HepG2 (cell line): ENCODE measurements around the gene RUNX3. TPM values are rescaled to one million over a fixed set of nuclear protein-coding genes. Genes with fewer than 3 reads are reported as not detected.
A peak's percentile ranks its signal among the peaks of the same experiment; 100 is the strongest.

Experiments used
- ATAC-seq: fragments of 200-7000 bp; cut with Tn5 transposase; 3 replicates; pipeline ENCODE4 v1.9.1; 2020; ENCODE audit warnings: mild to moderate bottlenecking, moderate library complexity
- Bru-seq: library from RNA; stranded (reverse); fragments of 400-500 nt; gene quantifications from one replicate; lab custom pipeline; 2021; lab: Mats Ljungman, UMichigan
- BruChase-seq, 2 experiments: library from RNA; stranded (reverse); fragments of 400-500 nt; gene quantifications; one replicate each; lab custom pipeline; 2021; lab: Mats Ljungman, UMichigan
- BruUV-seq: library from RNA; stranded (reverse); fragments of 400-500 nt; replicated peaks from 2 replicates; lab custom pipeline; 2021; lab: Mats Ljungman, UMichigan
- CTCF ChIA-PET: fragments of 300-600 bp; formaldehyde crosslinking; extraction: SDS; loops from one replicate; lab custom pipeline; 2021; ENCODE audit warnings: low total read pairs, inconsistent platforms, low intra/inter-chr PET ratio; lab: Yijun Ruan, JAX
- POLR2A ChIA-PET: fragments of 350-600 bp; sonication (Branson Sonifier 250); formaldehyde crosslinking; loops from one replicate; lab custom pipeline; 2020; ENCODE audit warnings: antibody characterized with exemption, inconsistent platforms; lab: Yijun Ruan, JAX
- DNase-seq: peaks from one replicate; pipeline ENCODE4 v3.0.0-alpha.2; 2015; ENCODE audit warnings: low spot score
- FAIRE-seq: peaks from 3 replicates; lab custom pipeline; 2011; peaks lifted over from hg19 to GRCh38; lab: Jason Lieb, UNC
- H2AFZ ChIP-seq: one replicate; pipeline ENCODE4 v1.6.1; 2011; ENCODE audit warnings: low read length, inconsistent platforms
- H3K27ac ChIP-seq: fragments of 300-600 bp; 3 replicates; pipeline ENCODE4 v1.8.0; 2011; ENCODE audit warnings: mixed run types, mild to moderate bottlenecking, mixed read lengths, low read length, inconsistent platforms; ENCODE audit not compliant: insufficient read depth; ENCODE audit errors: extremely low read length
- H3K27me3 ChIP-seq, 2 experiments: fragments of 200-600 bp in 1 of 2; 2 replicates in 1 of 2; 3 replicates in 1 of 2; pipeline versions ENCODE4 v1.6.0 to v1.8.0; 2011; ENCODE audit warnings: low read length in 2 of 2, mild to moderate bottlenecking in 2 of 2, moderate library complexity in 2 of 2, inconsistent platforms in 1 of 2; ENCODE audit not compliant: insufficient read depth in 2 of 2, control insufficient read depth in 1 of 2
- H3K36me3 ChIP-seq, 2 experiments: fragments of 200-600 bp in 1 of 2; replicated peaks in 1 of 2; 2 replicates in 1 of 2; 3 replicates in 1 of 2; pipeline versions ENCODE4 v1.5.1 to v1.8.0; 2011; ENCODE audit warnings: low read length in 2 of 2, inconsistent platforms in 1 of 2; ENCODE audit not compliant: insufficient read depth in 2 of 2, control insufficient read depth in 1 of 2
- H3K4me1 ChIP-seq: 2 replicates; pipeline ENCODE4 v1.5.1; 2012; ENCODE audit warnings: low read length, inconsistent platforms; ENCODE audit not compliant: insufficient read depth
- H3K4me2 ChIP-seq: 2 replicates; pipeline ENCODE4 v1.6.0; 2011; ENCODE audit warnings: low read depth, low read length, inconsistent platforms
- H3K4me3 ChIP-seq, 3 experiments: fragments of 200-600 bp in 1 of 3; sonication (generic), shearing (Covaris generic) in 1 of 3; replicated peaks in 1 of 3; 2 replicates each; pipeline ENCODE4 v1.5.1; 2011 to 2016; ENCODE audit warnings: low read length in 3 of 3, inconsistent platforms in 2 of 3, low read depth in 2 of 3, mild to moderate bottlenecking in 2 of 3, control low read depth in 1 of 3, mixed read lengths in 1 of 3; ENCODE audit not compliant: insufficient read depth in 1 of 3
- H3K79me2 ChIP-seq: one replicate; pipeline ENCODE4 v1.6.1; 2011; ENCODE audit warnings: low read length, inconsistent platforms; ENCODE audit not compliant: insufficient read depth
- H3K9ac ChIP-seq: 2 replicates; pipeline ENCODE4 v1.6.0; 2011; ENCODE audit warnings: mild to moderate bottlenecking, low read depth, low read length, inconsistent platforms; ENCODE audit not compliant: insufficient read depth
- H3K9me3 ChIP-seq: 2 replicates; pipeline ENCODE4 v1.5.1; 2012; ENCODE audit warnings: mild to moderate bottlenecking, low read length
- H4K20me1 ChIP-seq: 2 replicates; pipeline ENCODE4 v1.6.0; 2011; ENCODE audit warnings: inconsistent platforms, mild to moderate bottlenecking, low read length, moderate library complexity; ENCODE audit not compliant: insufficient read depth
- CENPX ChIP-seq: sonication (generic); formaldehyde crosslinking; IDR thresholded peaks from 2 replicates; pipeline ENCODE4 v1.9.0; 2021; ENCODE audit warnings: mild to moderate bottlenecking, missing genetic modification reagents, moderate library complexity
- CREM ChIP-seq, 2 experiments: sonication (generic) in 1 of 2; formaldehyde crosslinking in 1 of 2; IDR thresholded peaks; 2 replicates each; pipeline versions ENCODE4 v1.4.0 to v1.6.1; 2016 to 2020; ENCODE audit warnings: antibody characterized with exemption in 1 of 2, mild to moderate bottlenecking in 1 of 2, missing genetic modification reagents in 1 of 2
- HIC2 ChIP-seq: sonication (generic); formaldehyde crosslinking; IDR thresholded peaks from 2 replicates; pipeline ENCODE4 v1.9.0; 2022; ENCODE audit warnings: low read depth, missing genetic modification reagents
- NFYC ChIP-seq: IDR thresholded peaks from 2 replicates; pipeline ENCODE4 v1.6.1; 2016; ENCODE audit warnings: missing genetic modification reagents, missing compliant biosample characterization
- PBX3 ChIP-seq: sonication (generic); formaldehyde crosslinking; IDR thresholded peaks from 2 replicates; pipeline ENCODE4 v1.8.1; 2023; ENCODE audit warnings: missing genetic modification reagents, inconsistent platforms, borderline replicate concordance
- ZNF207 ChIP-seq: fragments of 450-650 bp; IDR thresholded peaks from 2 replicates; pipeline ENCODE4 v1.6.1; 2016; ENCODE audit warnings: antibody characterized with exemption, borderline replicate concordance
- ZNF24 ChIP-seq: fragments of 450-650 bp; IDR thresholded peaks from 2 replicates; pipeline ENCODE4 v1.6.1; 2017; ENCODE audit warnings: antibody characterized with exemption, mild to moderate bottlenecking
- ZNF607 ChIP-seq: sonication (generic); formaldehyde crosslinking; IDR thresholded peaks from 2 replicates; pipeline ENCODE4 v1.5.1; 2020; ENCODE audit warnings: missing genetic modification reagents, mild to moderate bottlenecking, borderline replicate concordance
- ZNF644 ChIP-seq: IDR thresholded peaks from 2 replicates; pipeline ENCODE4 v1.6.1; 2016; ENCODE audit warnings: low read depth
- WGBS: methylation state at CpG from one replicate; pipeline ENCODE4 v1.1.6; 2017; ENCODE audit warnings: low lambda C conversion rate; 5-methylcytosine and 5-hydroxymethylcytosine counted together
- in situ Hi-C: cut with HindIII; loops from 2 replicates; pipeline ENCODE4 v1.10.0; 2017; ENCODE audit warnings: low pct_unique_long_range_greater_than_20kb; ENCODE audit not compliant: extremely low pct_ligation_motif_present
- intact Hi-C: fragments of 100-400 bp; cut with micrococcal nuclease; formaldehyde crosslinking; loops from one replicate; pipeline ENCODE4 v1.10.0; 2022; ENCODE audit not compliant: unreplicated experiment
- long read RNA-seq, 2 experiments: library from RNA in 1 of 2; library from polyadenylated mRNA in 1 of 2; stranded (forward) in 1 of 2; unstranded in 1 of 2; transcript quantifications; one replicate each; pipeline ENCODE4 v2.0.0, GENCODE V29; 2019 to 2022
- polyA minus RNA-seq, 3 experiments: library from RNA; depleted of rRNA, polyadenylated mRNA; stranded (reverse); fragments of >200 nt; gene quantifications; 2 replicates each; pipeline ENCODE4 v1.2.3, GENCODE V29; 2011; ENCODE audit warnings: low replicate concordance in 1 of 3
- polyA plus RNA-seq, 8 experiments: library from polyadenylated mRNA; depleted of rRNA in 3 of 8; stranded (reverse) in 7 of 8; unstranded in 1 of 8; fragments of >200 nt; fragmentation: Illumina TruSeq in 4 of 8; extraction: Trizol in 4 of 8; gene quantifications; 2 replicates each; pipeline versions ENCODE4 v1.2.1 to v1.2.3, GENCODE V29; 2011 to 2016; ENCODE audit warnings: low read depth in 4 of 8, missing spikeins in 1 of 8, mixed read lengths in 1 of 8; ENCODE audit not compliant: insufficient read depth in 1 of 8
- total RNA-seq, 5 experiments: library from RNA; depleted of rRNA; stranded (reverse); fragments of >200 nt; fragmentation: Illumina TruSeq; extraction: Trizol; gene quantifications; 2 replicates each; pipeline ENCODE4 v1.2.3, GENCODE V29; 2016; ENCODE audit warnings: low read depth in 1 of 5

The RUNX3 gene
- total RNA-seq (2016; rRNA removed; fragmentation: Illumina TruSeq; extraction: Trizol) (0.04 TPM in 1 of 2 replicates, not detected in the other), polyA plus RNA-seq (2011; rRNA removed) (0.17 and 0.22 TPM in 2 replicates), polyA minus RNA-seq (2011; rRNA and poly(A)+ RNA removed; ENCODE audit: low replicate concordance) (0.74 TPM in 1 of 2 replicates, not detected in the other), Bru-seq, nascent RNA (percentile 20 among the genes with signal in this experiment), BruChase-seq, experiment 1, labeled RNA remaining after a 6-hour chase (percentile 15 among the genes with signal in this experiment), BruChase-seq, experiment 2, labeled RNA remaining after a 2-hour chase (percentile 23 among the genes with signal in this experiment)
- not detected in 2 replicates for total RNA-seq (2016; cell fraction: cytosol; rRNA removed; fragmentation: Illumina TruSeq; extraction: Trizol; ENCODE audit: low read depth)
- 0.04 and 0.06 TPM in 2 replicates for total RNA-seq (2016; cell fraction: insoluble cytoplasmic fraction; rRNA removed; fragmentation: Illumina TruSeq; extraction: Trizol)
- 0.07 TPM in 1 of 2 replicates, not detected in the other for total RNA-seq (2016; cell fraction: membrane; rRNA removed; fragmentation: Illumina TruSeq; extraction: Trizol)
- total RNA-seq (2016; cell fraction: nucleus; rRNA removed; fragmentation: Illumina TruSeq; extraction: Trizol): not detected in 2 replicates
- 0.12 and 0.21 TPM in 2 replicates for polyA plus RNA-seq (2011; cell fraction: cytosol; rRNA removed)
- polyA plus RNA-seq (2011; cell fraction: nucleus; rRNA removed): 0.26 and 0.35 TPM in 2 replicates
- polyA plus RNA-seq (2012): 0.67 and 0.68 TPM in 2 replicates
- 0.07 TPM in 1 of 2 replicates, not detected in the other for polyA plus RNA-seq (2016; cell fraction: cytosol; fragmentation: Illumina TruSeq; extraction: Trizol; ENCODE audit: low read depth)
- polyA plus RNA-seq (2016; cell fraction: insoluble cytoplasmic fraction; fragmentation: Illumina TruSeq; extraction: Trizol; ENCODE audit: low read depth): 0.05 and 0.15 TPM in 2 replicates
- 0.09 and 0.14 TPM in 2 replicates for polyA plus RNA-seq (2016; cell fraction: membrane; fragmentation: Illumina TruSeq; extraction: Trizol; ENCODE audit: low read depth)
- polyA plus RNA-seq (2016; cell fraction: nucleus; fragmentation: Illumina TruSeq; extraction: Trizol; ENCODE audit: insufficient read depth, low read depth): 0.19 TPM in 1 of 2 replicates, not detected in the other
- 0.18 and 0.89 TPM in 2 replicates for polyA minus RNA-seq (2011; cell fraction: cytosol; rRNA and poly(A)+ RNA removed)
- polyA minus RNA-seq (2011; cell fraction: nucleus; rRNA and poly(A)+ RNA removed): 0.12 TPM in 1 of 2 replicates, not detected in the other
- long read RNA-seq, experiment 1: 0 reads
- long read RNA-seq, experiment 2: 0 reads

GRCh38 chr1:24930260-24931145, at the start of gene RUNX3:
Gene RUNX3 (minus strand): TSS chr1:24930276. CDS start chr1:24929868, 408 bp downstream.
- POLR2A ChIA-PET: no interaction called here
- no peaks in the 10 kb centered on the region for H3K36me3 ChIP-seq
- H3K9me3 ChIP-seq: no peaks in the 10 kb centered on the region
- H3K79me2 ChIP-seq: no peaks in the 10 kb centered on the region
- H2AFZ ChIP-seq: no peak within 1 kb of the TSS
- H3K4me2 ChIP-seq: peak within 1 kb of the TSS; percentile 37
- H3K4me3 ChIP-seq: peak within 1 kb of the TSS in 1 of 3 experiments; percentile 49; a peak in 1 of 6 replicates
- CTCF ChIA-PET: no interaction called here
- FAIRE-seq (no peak), DNase-seq (no peak), ATAC-seq (no peak)
- no TSS peak for BruUV-seq
- WGBS: 79% methylated on average over 31 of the region's 88 CpGs
- in situ Hi-C loops: loop anchor here (5.0 kb wide), 2 partner anchors 107 to 172 kb away; no protein-coding TSS in a partner anchor
- peaks cover 34 to 91% of the 10 kb centered on the region in 2 experiments for H3K27me3 ChIP-seq
- no peaks in the 10 kb centered on the region for H4K20me1 ChIP-seq
- H3K27ac ChIP-seq: no peak within 1 kb of the TSS
- H3K4me1 ChIP-seq: peaks cover 13% of the 10 kb centered on the region
- intact Hi-C loops: no loop called here
- no peak within 1 kb of the TSS for H3K9ac ChIP-seq
- TF ChIP-seq ZNF24: no peak
- TF ChIP-seq HIC2 (CRISPR knock-in tag): no peak
- no peak for TF ChIP-seq ZNF207
- TF ChIP-seq ZNF644 (CRISPR knock-in tag): no peak
- TF ChIP-seq CREM (IDR thresholded peaks at IDR 0.05): no peak
- no peak for TF ChIP-seq CREM (CRISPR knock-in tag; IDR thresholded peaks at IDR 0.05)
- TF ChIP-seq CENPX (CRISPR knock-in tag): no peak
- 0 out of 2 replicates have a peak, but pooled peaks have one; percentile 23 for TF ChIP-seq NFYC
- TF ChIP-seq ZNF607: no peak
- TF ChIP-seq PBX3 (CRISPR knock-in tag): no peak
